ENCODE measurements around the gene ZNF738. TPM values are rescaled to one million over a fixed set of nuclear protein-coding genes. Genes with fewer than 3 reads are reported as not detected.

Gene ZNF738
- polyA plus RNA-seq, 2 of the 4 experiments (the other 2 are of a cell fraction) = 1.7 to 2.6 TPM

- Histone ChIP-seq H3K27ac (no peak within 1 kb of the TSS), H3K4me2 (no peak within 1 kb of the TSS), H3K4me3 (no peak within 1 kb of the TSS), H3K4me1 (no peaks in the 10 kb centered on the region), H3K9me3 (0 out of 3 replicates have a peak, but pooled peaks cover 3% of the 10 kb centered on the region)
- FAIRE-seq = no peak
- ChIA-PET POLR2A (no interaction called here), CTCF (no interaction called here)
- peak in 1 of 2 experiments; percentile 58 for DNase-seq (ENCODE audit: low read depth in 1 of 2, low spot score in 1 of 2)
- TF ChIP-seq ATOH8 (CRISPR knock-in tag; IDR thresholded peaks at IDR 0.05; ENCODE audit: low read depth) = no peak
- TF ChIP-seq USF2 (IDR thresholded peaks at IDR 0.05) = no peak
- no peak for TF ChIP-seq RCOR1 (IDR thresholded peaks at IDR 0.05; ENCODE audit: low read depth, low read length)
- TF ChIP-seq ZFP36 (IDR thresholded peaks at IDR 0.05; ENCODE audit: borderline replicate concordance, partially characterized antibody) = no peak
- TF ChIP-seq NPAS2 (CRISPR knock-in tag; IDR thresholded peaks at IDR 0.05; ENCODE audit: borderline replicate concordance) = no peak
- peak in 1 of 2 experiments; percentile 89; a peak in 3 of 6 replicates for ATAC-seq
- WGBS (ENCODE audit: missing lambda C conversion rate) = 0% methylated on average over 17 of the region's 31 CpGs
Measured at GRCh38 chr19:21396893-21397572, 38.2 kb downstream of the ZNF738 start, which contains the start of gene ZNF493. TSS of gene ZNF493 (plus strand) at chr19:21397133. CDS start at chr19:21397238, 105 bp downstream.

GRCh38 chr19:21398851-21399250 is 40.1 kb downstream of the ZNF738 start:
- 10% methylated on average over 5 of the region's 5 CpGs for WGBS (ENCODE audit: missing lambda C conversion rate)
- ChIA-PET POLR2A (no interaction called here), CTCF (no interaction called here)

GRCh38 chr19:21402303-21402985 is 43.6 kb downstream of the ZNF738 start:
- FAIRE-seq (no peak), ATAC-seq (no peak), DNase-seq (ENCODE audit: low read depth in 1 of 2, low spot score in 1 of 2) (no peak)
- WGBS (ENCODE audit: missing lambda C conversion rate) = 6% methylated on average over 1 of the region's 1 CpG
- Histone ChIP-seq H3K27ac (no peak overlapping the region), H3K4me1 (no peaks in the 10 kb centered on the region), H3K4me3 (no peak overlapping the region), H3K9me3 (0 out of 3 replicates have a peak, but pooled peaks cover 6% of the 10 kb centered on the region), H3K4me2 (no peak overlapping the region)
- CTCF ChIA-PET = no interaction called here
- POLR2A ChIA-PET = no interaction called here
- TF ChIP-seq NFE2L2 (conservative IDR thresholded peaks at IDR 0.05; ENCODE audit: low read length) = no peak
- no peak for TF ChIP-seq RFX5 (IDR thresholded peaks at IDR 0.05)
- no peak for TF ChIP-seq USF2 (IDR thresholded peaks at IDR 0.05)
- TF ChIP-seq NR3C1 (IDR thresholded peaks at IDR 0.05) = no peak
- TF ChIP-seq JUNB (IDR thresholded peaks at IDR 0.05) = no peak
- TF ChIP-seq BCL3 (IDR thresholded peaks at IDR 0.05) = no peak
- no peak for TF ChIP-seq SMC3 (IDR thresholded peaks at IDR 0.05)
- no peak for TF ChIP-seq ELK1 (IDR thresholded peaks at IDR 0.05; ENCODE audit: low read depth, low read length)
- TF ChIP-seq JUN (IDR thresholded peaks at IDR 0.05) = no peak
- no peak for TF ChIP-seq FOSB (CRISPR knock-in tag; IDR thresholded peaks at IDR 0.05)
- no peak for TF ChIP-seq ATOH8 (CRISPR knock-in tag; IDR thresholded peaks at IDR 0.05; ENCODE audit: low read depth)
- TF ChIP-seq HOXB5 (CRISPR knock-in tag; IDR thresholded peaks at IDR 0.05) = no peak
- TF ChIP-seq HOXA7 (CRISPR knock-in tag; IDR thresholded peaks at IDR 0.05) = no peak
- TF ChIP-seq POLR2A (IDR thresholded peaks at IDR 0.05; ENCODE audit: low read length) = no peak

More at GRCh38 chr19:21398851-21399250, 40.1 kb downstream of the ZNF738 start:
- 0 out of 3 replicates have a peak, but pooled peaks cover 6% of the 10 kb centered on the region for H3K9me3 ChIP-seq
- ATAC-seq = no peak
- H3K4me2 ChIP-seq = no peak overlapping the region
- no peak overlapping the region for H3K27ac ChIP-seq
- DNase-seq (ENCODE audit: low read depth in 1 of 2, low spot score in 1 of 2) = no peak
- H3K4me1 ChIP-seq = no peaks in the 10 kb centered on the region
- no peak for FAIRE-seq
- H3K4me3 ChIP-seq = no peak overlapping the region
- TF ChIP-seq CHD2 (IDR thresholded peaks at IDR 0.05; ENCODE audit: low read length, partially characterized antibody) = no peak
- no peak for TF ChIP-seq MAX (IDR thresholded peaks at IDR 0.05)
- TF ChIP-seq CHD4 (IDR thresholded peaks at IDR 0.05; ENCODE audit: borderline replicate concordance) = no peak
- no peak for TF ChIP-seq POLR2AphosphoS2 (conservative IDR thresholded peaks at IDR 0.05; ENCODE audit: low read length)
- no peak for TF ChIP-seq ZNF302 (CRISPR knock-in tag; IDR thresholded peaks at IDR 0.05)
- TF ChIP-seq RCOR1 (IDR thresholded peaks at IDR 0.05; ENCODE audit: low read depth, low read length) = no peak
- TF ChIP-seq NPAS2 (CRISPR knock-in tag; IDR thresholded peaks at IDR 0.05; ENCODE audit: borderline replicate concordance) = no peak
- no peak for TF ChIP-seq RFX5 (IDR thresholded peaks at IDR 0.05)
- no peak for TF ChIP-seq ATOH8 (CRISPR knock-in tag; IDR thresholded peaks at IDR 0.05; ENCODE audit: low read depth)
- no peak for TF ChIP-seq GATA3 (IDR thresholded peaks at IDR 0.05; ENCODE audit: borderline replicate concordance)
- no peak for TF ChIP-seq KDM1A (IDR thresholded peaks at IDR 0.05; ENCODE audit: low read depth)
- no peak for TF ChIP-seq ZFP36 (IDR thresholded peaks at IDR 0.05; ENCODE audit: borderline replicate concordance, partially characterized antibody)
- TF ChIP-seq TFCP2L1 (CRISPR knock-in tag; IDR thresholded peaks at IDR 0.05) = no peak
- TF ChIP-seq ESRRA (IDR thresholded peaks at IDR 0.05; ENCODE audit: borderline replicate concordance, low read length) = no peak
- no peak for TF ChIP-seq TP53 (CRISPR knock-in tag; IDR thresholded peaks at IDR 0.05)
- no peak for TF ChIP-seq MAFK (IDR thresholded peaks at IDR 0.05; ENCODE audit: partially characterized antibody)
- TF ChIP-seq CBX8 (IDR thresholded peaks at IDR 0.05) = no peak
- TF ChIP-seq HOXB5 (CRISPR knock-in tag; IDR thresholded peaks at IDR 0.05) = no peak
